Thyroid gland (tissue), 4 donors: ENCODE data around the gene TEX54. TPM values are rescaled to one million over a fixed set of nuclear protein-coding genes. Genes with fewer than 3 reads are reported as not detected.

Experiments used
- DNase-seq, 2 donors: peaks; one replicate each; pipeline ENCODE4 v3.0.0-alpha.2; 2019
- H3K27ac ChIP-seq, 3 donors: fragments of 200-600 bp; sonication (generic); 1 replicate in 2 of 3; 2 replicates in 1 of 3; pipeline ENCODE4 v1.5.1; 2016 to 2019; ENCODE audit warnings: mild to moderate bottlenecking in 1 of 3, moderate library complexity in 1 of 3
- H3K27me3 ChIP-seq: fragments of 200-600 bp; sonication (generic); one replicate; pipeline ENCODE4 v1.5.1; 2019
- H3K36me3 ChIP-seq, 2 donors: fragments of 200-600 bp; sonication (generic); one replicate each; pipeline ENCODE4 v1.5.1; 2016 to 2019
- H3K4me1 ChIP-seq, 2 donors: fragments of 200-600 bp; sonication (generic); one replicate each; pipeline ENCODE4 v1.5.1; 2017 to 2019
- H3K4me3 ChIP-seq, 3 donors: fragments of 200-600 bp; sonication (generic); replicated peaks in 1 of 3; 1 replicate in 2 of 3; 2 replicates in 1 of 3; pipeline ENCODE4 v1.5.1; 2016; ENCODE audit warnings: mild to moderate bottlenecking in 1 of 3
- H3K9me3 ChIP-seq: fragments of 200-600 bp; sonication (generic); one replicate; pipeline ENCODE4 v1.5.1; 2017
- POLR2A ChIP-seq, 2 donors: fragments of 450-650 bp; IDR thresholded peaks; one replicate each; pipeline ENCODE4 v1.6.1; 2017; ENCODE audit warnings: antibody characterized with exemption in 2 of 2, mild to moderate bottlenecking in 2 of 2, moderate library complexity in 1 of 2
- WGBS, 2 donors: methylation state at CpG; one replicate each; pipeline ENCODE4 v1.1.5; 2017; 5-methylcytosine and 5-hydroxymethylcytosine counted together
- intact Hi-C: fragments of 100-400 bp; cut with DNase I; formaldehyde crosslinking; loops from one replicate; pipeline ENCODE4 v1.15.1; 2023
- total RNA-seq, 4 donors: library from RNA; depleted of rRNA; stranded (reverse); fragments of >200 nt; gene quantifications; one replicate each; pipeline ENCODE4 v1.2.3, GENCODE V29; 2016
- TF ChIP-seq, protein P1 (sequence below), 6 experiments: fragments of 200-600 bp in 3 of 6; fragments of 450-650 bp in 3 of 6; sonication (generic) in 3 of 6; IDR thresholded peaks; one replicate each; pipeline ENCODE4 v1.5.1; 2016 to 2019; ENCODE audit warnings: antibody characterized with exemption in 6 of 6, mild to moderate bottlenecking in 2 of 6, inconsistent platforms in 1 of 6, moderate library complexity in 1 of 6

TEX54 gene
- total RNA-seq, 4 donors from 2014 or later: not detected

DNA sequence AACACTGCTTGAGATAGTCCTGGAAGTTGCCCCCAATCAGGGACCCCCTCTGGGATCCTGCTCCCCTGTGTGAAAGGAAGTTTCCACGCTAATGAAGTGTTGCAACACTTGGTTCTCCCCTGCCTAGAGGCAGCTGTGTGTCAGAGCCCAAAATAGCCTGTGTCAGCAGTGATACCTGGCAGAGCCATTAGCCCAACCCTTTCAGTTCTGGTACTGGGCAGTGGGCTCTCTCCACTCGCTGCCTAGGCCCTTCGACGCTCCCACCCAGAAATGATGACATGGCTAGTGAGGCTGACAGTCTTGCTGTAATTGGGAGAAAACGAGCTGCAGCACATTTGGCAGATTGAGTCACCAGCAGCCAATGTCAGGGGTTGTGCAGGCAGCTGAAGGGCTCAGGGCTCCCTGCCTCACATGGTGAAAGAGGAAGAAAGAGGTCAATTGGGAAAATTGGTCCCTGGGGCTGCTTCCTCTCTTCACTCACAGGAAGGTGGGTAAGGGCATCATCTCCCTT lies 26.0 kb downstream of the TEX54 start:
- WGBS, 2 donors: 74 to 87% methylated on average over 5 of the region's 5 CpGs
- peak; percentile 7 to 10 for DNase-seq
- intact Hi-C loops: no loop called here
- H3K9me3 ChIP-seq: no peaks in the 10 kb centered on the region
- H3K4me3 ChIP-seq: no peak overlapping the region
- H3K4me1 ChIP-seq: peaks cover 15 to 18% of the 10 kb centered on the region in 2 donors
- H3K27me3 ChIP-seq: no peaks in the 10 kb centered on the region
- peak overlapping the region in 2 of 3 donors; percentile 81 to 86 for H3K27ac ChIP-seq
- TF ChIP-seq, protein P1, sequence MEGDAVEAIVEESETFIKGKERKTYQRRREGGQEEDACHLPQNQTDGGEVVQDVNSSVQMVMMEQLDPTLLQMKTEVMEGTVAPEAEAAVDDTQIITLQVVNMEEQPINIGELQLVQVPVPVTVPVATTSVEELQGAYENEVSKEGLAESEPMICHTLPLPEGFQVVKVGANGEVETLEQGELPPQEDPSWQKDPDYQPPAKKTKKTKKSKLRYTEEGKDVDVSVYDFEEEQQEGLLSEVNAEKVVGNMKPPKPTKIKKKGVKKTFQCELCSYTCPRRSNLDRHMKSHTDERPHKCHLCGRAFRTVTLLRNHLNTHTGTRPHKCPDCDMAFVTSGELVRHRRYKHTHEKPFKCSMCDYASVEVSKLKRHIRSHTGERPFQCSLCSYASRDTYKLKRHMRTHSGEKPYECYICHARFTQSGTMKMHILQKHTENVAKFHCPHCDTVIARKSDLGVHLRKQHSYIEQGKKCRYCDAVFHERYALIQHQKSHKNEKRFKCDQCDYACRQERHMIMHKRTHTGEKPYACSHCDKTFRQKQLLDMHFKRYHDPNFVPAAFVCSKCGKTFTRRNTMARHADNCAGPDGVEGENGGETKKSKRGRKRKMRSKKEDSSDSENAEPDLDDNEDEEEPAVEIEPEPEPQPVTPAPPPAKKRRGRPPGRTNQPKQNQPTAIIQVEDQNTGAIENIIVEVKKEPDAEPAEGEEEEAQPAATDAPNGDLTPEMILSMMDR (IDR thresholded peaks at IDR 0.05): no peak
- TF ChIP-seq POLR2A (IDR thresholded peaks at IDR 0.05): no peak
- H3K36me3 ChIP-seq: peaks cover 19 to 23% of the 10 kb centered on the region in 2 donors

DNA sequence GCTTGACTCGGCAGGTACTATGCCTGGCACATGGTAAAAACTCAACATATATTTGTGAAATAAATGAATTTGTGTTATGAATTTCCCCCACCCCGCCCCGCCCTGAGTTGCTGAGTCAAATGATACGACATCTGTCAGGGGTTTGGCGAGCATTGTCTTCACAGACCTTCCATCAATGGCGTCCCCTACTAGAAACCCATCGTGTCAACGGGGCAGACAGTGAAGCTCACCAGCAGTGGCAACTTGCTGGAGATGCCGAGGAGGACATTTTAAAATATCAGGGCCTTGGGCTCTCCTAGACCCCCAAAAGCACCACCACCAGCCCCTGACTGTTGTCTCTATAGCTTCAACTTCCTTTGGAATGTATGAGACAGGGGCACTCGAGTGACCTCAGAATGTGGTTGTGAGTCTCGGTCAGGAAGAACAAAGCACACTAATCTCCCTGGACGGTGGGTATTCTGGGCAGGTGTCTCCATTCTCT lies 26.6 kb downstream of the TEX54 start:
- intact Hi-C loops: no loop called here
- WGBS, 2 donors: 21 to 29% methylated on average over 12 of the region's 12 CpGs
- Histone ChIP-seq H3K27ac (peak overlapping the region; percentile 51 to 86 (median 81)), H3K4me3 (peak overlapping the region; percentile 53 to 90 (median 63)), H3K36me3 (peaks cover 25 to 30% of the 10 kb centered on the region in 2 donors), H3K27me3 (no peaks in the 10 kb centered on the region), H3K9me3 (no peaks in the 10 kb centered on the region), H3K4me1 (peaks cover 15 to 18% of the 10 kb centered on the region in 2 donors)
- DNase-seq: peak in 1 of 2 donors; percentile 7
- TF ChIP-seq, protein P1 (IDR thresholded peaks at IDR 0.05): no peak

DNA sequence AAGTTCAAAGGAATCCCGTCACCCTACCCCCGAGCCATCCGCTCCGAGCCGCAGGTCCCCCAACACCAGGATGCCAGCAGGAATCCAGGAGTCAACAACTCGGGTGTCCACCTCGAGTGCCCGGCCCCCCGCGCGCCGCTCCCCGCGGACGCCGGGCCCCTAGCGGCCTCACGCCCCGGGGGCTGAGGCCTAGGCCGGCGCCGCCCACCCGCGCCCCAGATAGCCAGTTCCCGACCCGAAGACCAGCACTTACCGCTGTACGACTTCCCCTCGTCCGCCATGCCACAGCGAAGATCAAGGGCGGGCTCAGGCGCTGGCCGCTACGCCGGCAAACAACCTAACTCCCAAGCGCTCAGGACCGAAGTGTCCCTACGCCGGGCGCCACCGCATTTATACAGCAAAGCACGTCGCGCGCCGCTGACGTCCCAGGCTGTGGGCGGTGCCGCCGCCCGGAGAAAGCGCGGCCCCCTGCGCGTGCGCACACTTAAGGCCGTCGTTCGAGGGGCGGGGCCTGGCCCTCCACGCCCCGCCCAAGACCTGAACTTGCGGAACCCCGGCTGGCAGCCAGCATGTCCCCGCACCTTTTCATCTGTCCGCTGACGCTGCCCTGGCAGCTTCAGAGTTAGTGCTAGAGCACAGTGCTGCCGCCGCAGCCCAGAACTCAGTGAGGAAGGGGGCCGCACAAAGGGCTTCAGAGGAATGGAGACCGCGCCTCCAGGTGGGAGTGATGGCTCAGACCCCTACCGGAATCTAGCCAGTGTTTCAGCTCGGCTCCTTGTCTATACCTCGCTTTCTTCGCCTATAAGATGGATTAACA lies 27.4 kb downstream of the TEX54 start, which contains the start of gene NXF1:
Gene NXF1, minus strand, starts transcription at position 365 of the 817 bp plus-strand sequence. Its CDS starts 84 bp downstream, at position 281.
- H3K9me3 ChIP-seq: no peaks in the 10 kb centered on the region
- TF ChIP-seq, protein P1 (IDR thresholded peaks at IDR 0.05): peak in 4 of 6 experiments; percentile 12 to 30 (median 28)
- TF ChIP-seq POLR2A (IDR thresholded peaks at IDR 0.05): peak; percentile 99 to 100
- peak within 1 kb of the TSS; percentile 61 to 99 (median 90) for H3K4me3 ChIP-seq
- no peaks in the 10 kb centered on the region for H3K27me3 ChIP-seq
- H3K4me1 ChIP-seq: peaks cover 15 to 18% of the 10 kb centered on the region in 2 donors
- WGBS, 2 donors: 1 to 2% methylated on average over 17 to 30 of the region's 77 CpGs
- DNase-seq: peak; percentile 93 to 94
- peak within 1 kb of the TSS; percentile 69 to 86 (median 83) for H3K27ac ChIP-seq
- peaks cover 32 to 37% of the 10 kb centered on the region in 2 donors for H3K36me3 ChIP-seq
- intact Hi-C loops: no loop called here

GRCh38 chr11:62804310-62805075 lies 28.1 kb downstream of the TEX54 start:
- 3 to 4% methylated on average over 14 of the region's 14 CpGs for WGBS, 2 donors
- H3K9me3 ChIP-seq: no peaks in the 10 kb centered on the region
- peaks cover 15 to 18% of the 10 kb centered on the region in 2 donors for H3K4me1 ChIP-seq
- peak; percentile 29 to 35 for DNase-seq
- peak overlapping the region; percentile 61 to 99 (median 90) for H3K4me3 ChIP-seq
- H3K27ac ChIP-seq: peak overlapping the region; percentile 69 to 86 (median 83)
- intact Hi-C loops: no loop called here
- peaks cover 40 to 45% of the 10 kb centered on the region in 2 donors for H3K36me3 ChIP-seq
- H3K27me3 ChIP-seq: no peaks in the 10 kb centered on the region
- TF ChIP-seq, protein P1 (IDR thresholded peaks at IDR 0.05): no peak
- TF ChIP-seq POLR2A (IDR thresholded peaks at IDR 0.05): no peak
